AG04449 (cell line): ENCODE measurements around the gene SDHAF1.

Source experiments
- CTCF ChIA-PET: fragments of 350-600 bp; formaldehyde crosslinking; extraction: SDS; loops from one replicate; lab custom pipeline; 2021; ENCODE audit warnings: antibody characterized with exemption; lab: Yijun Ruan, JAX
- POLR2A ChIA-PET: fragments of 400-600, 350-600 bp; formaldehyde crosslinking; extraction: SDS; loops from one replicate; lab custom pipeline; 2020; ENCODE audit warnings: antibody characterized with exemption, inconsistent platforms; lab: Yijun Ruan, JAX
- DNase-seq: peaks from one replicate; pipeline ENCODE4 v3.0.0-alpha.2; 2010; ENCODE audit warnings: low read depth, low spot score
- H3K4me3 ChIP-seq: 2 replicates; pipeline ENCODE4 v1.5.1; 2011; ENCODE audit warnings: low read depth, mild to moderate bottlenecking, control low read depth, low read length
- TF ChIP-seq, protein P1 (sequence below): IDR thresholded peaks from one replicate; pipeline ENCODE4 v1.5.1; 2011; ENCODE audit warnings: mild to moderate bottlenecking, moderate library complexity, low read length, control low read depth, inconsistent platforms; ENCODE audit not compliant: insufficient read depth; ENCODE audit errors: missing control alignments

SDHAF1 gene

DNA sequence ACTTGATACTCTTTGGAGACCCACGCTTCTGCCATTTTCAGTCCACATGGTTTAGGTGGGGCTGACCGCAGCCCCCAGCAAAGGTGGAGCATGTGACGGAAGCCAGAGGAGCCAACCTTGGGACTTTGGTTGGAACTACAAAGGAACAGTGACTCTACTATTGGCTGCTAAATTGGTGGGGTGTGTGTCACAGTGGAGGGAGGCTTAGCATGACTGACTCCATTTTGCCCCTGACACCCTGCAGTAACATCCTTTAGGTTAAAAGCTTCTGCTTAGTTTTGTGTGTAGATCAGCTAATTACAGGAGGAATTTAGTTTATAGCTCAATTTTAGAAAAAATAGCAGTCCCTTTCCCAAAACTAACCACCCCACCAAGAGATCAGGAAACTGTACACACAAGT is 6.6 kb downstream of the SDHAF1 start:
- TF ChIP-seq, protein P1, sequence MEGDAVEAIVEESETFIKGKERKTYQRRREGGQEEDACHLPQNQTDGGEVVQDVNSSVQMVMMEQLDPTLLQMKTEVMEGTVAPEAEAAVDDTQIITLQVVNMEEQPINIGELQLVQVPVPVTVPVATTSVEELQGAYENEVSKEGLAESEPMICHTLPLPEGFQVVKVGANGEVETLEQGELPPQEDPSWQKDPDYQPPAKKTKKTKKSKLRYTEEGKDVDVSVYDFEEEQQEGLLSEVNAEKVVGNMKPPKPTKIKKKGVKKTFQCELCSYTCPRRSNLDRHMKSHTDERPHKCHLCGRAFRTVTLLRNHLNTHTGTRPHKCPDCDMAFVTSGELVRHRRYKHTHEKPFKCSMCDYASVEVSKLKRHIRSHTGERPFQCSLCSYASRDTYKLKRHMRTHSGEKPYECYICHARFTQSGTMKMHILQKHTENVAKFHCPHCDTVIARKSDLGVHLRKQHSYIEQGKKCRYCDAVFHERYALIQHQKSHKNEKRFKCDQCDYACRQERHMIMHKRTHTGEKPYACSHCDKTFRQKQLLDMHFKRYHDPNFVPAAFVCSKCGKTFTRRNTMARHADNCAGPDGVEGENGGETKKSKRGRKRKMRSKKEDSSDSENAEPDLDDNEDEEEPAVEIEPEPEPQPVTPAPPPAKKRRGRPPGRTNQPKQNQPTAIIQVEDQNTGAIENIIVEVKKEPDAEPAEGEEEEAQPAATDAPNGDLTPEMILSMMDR, result no peak
- POLR2A ChIA-PET, result interaction anchor here (0.6 kb wide), 1 partner anchor 13 kb away, joined by 3 read pairs; the partner anchor contains the start of gene ALKBH6
- CTCF ChIA-PET, result no interaction called here
- DNase-seq, result no peak
- no peak overlapping the region for H3K4me3 ChIP-seq

DNA sequence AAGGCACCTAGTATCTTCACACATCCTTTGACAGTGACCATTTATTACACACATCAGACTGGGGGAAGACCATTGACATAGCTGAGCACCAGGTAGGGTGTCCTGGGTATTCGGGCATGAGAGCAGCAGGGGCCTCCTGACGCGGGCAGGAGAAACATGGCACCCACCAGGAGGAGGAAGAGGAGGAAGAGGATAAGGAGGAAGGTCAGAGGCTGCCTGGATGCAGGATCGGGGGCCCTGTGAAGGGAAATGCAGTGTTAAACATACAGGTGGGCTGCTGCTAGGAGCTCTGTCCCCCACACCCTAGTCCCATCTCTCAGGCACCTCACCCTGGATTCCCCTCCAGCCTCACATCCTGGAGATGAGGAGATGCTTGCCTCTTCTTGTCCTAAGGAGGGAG is 8.3 kb downstream of the SDHAF1 start:
- TF ChIP-seq, protein P1, result no peak
- no peak overlapping the region for H3K4me3 ChIP-seq
- DNase-seq, result no peak
- CTCF ChIA-PET, result interaction anchor here (0.6 kb wide), 2 partner anchors 11 to 52 kb away, joined by 3 read pairs; partner anchors contain the start of gene ALKBH6
- POLR2A ChIA-PET, result no interaction called here

DNA sequence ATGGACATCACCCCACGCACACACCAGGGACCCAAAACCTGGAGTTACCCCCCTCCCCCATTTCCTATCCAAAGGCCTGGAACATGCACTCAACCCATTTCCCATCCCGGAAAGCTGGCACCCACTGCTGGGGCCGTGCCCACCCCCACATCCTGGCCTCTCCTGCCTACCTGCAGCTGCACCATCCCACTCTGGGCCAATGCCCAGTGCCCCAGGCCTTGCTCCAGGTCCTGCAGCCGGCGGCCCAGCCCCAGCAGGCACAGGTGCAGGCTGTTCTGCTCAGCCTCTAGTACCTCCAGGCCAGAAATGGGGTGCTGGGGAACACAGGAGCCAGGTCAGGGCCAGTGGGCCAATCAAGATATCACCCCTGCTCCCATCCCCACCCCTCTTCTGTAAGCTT is 12.0 kb downstream of the SDHAF1 start:
- H3K4me3 ChIP-seq, result no peak overlapping the region
- POLR2A ChIA-PET, result no interaction called here
- CTCF ChIA-PET, result interaction anchor here (1.8 kb wide), 1 partner anchor 11 kb away, joined by 6 read pairs; no protein-coding TSS in a partner anchor
- TF ChIP-seq, protein P1, result no peak
- DNase-seq, result no peak

DNA sequence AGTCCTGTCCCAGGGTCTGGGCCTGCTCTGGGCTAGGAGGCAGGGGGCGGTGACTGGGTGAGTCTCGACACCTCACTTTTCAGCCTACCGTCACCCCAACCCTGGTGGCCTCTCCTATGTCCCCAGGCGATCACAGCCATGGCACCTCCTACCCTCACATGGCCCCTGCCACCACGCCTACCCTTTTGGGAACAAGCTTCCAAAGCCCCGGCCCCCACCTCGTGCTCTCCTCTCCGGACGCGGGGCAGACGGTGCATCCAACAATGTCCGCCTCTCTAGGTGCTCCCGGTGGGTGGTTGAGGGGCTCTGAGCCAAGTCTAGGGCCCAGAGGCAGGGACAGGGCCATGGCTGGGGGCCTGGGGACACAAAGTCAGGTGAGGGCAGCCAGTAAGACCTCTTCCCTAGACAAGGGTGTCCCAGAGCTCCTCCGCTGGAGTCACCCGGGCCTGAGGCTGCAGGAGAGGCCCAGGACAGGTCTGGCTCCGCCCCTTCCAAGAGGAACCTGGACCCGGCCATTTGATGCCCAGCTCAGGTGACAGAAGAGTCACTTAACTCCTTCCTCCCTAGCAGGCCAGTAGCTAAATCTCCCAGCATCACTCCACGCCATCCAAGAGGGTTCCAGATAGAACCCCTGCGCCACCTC is 13.5 kb downstream of the SDHAF1 start, which contains the start of gene SYNE4:
Gene SYNE4 (minus strand): TSS at position 478 of the 643 bp plus-strand sequence. CDS start 132 bp downstream, at position 346.
- POLR2A ChIA-PET, result interaction anchor here (1.2 kb wide), 1 partner anchor 57 kb away, joined by 3 read pairs; no protein-coding TSS in a partner anchor
- TF ChIP-seq, protein P1, result no peak
- no peak for DNase-seq
- H3K4me3 ChIP-seq, result peak within 1 kb of the TSS; percentile 50
- CTCF ChIA-PET, result interaction anchor here (1.2 to 1.3 kb wide), 2 partner anchors 12 to 45 kb away, joined by 3 to 4 read pairs; partner anchors contain the start of gene THAP8

DNA sequence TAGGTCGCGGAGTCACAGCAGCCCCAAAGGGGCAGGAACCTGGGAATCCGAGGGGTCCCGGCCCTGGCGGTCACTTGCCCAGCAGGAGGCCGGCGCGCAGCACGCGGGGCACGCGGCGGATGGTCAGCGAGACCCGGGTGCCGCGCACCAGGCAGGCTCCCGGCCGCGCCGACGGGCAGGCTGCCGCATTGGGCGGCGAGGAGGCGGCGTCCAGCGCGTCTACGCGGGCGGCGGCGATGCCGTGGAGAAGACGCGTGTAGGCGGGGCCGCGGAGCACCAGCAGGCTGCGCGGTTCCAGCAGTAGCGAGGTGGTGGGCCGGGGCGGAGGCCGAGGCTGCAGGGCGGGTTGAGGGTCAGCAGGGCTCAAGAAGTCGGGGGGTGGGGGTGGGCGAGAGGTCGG is 14.2 kb downstream of the SDHAF1 start:
- no peak for DNase-seq
- ChIA-PET CTCF (interaction anchor here (1.2 to 1.3 kb wide), 4 partner anchors 11 to 161 kb away, joined by 3 to 5 read pairs (median 4); partner anchors contain the start of gene THAP8), POLR2A (no interaction called here)
- peak overlapping the region; percentile 50 for H3K4me3 ChIP-seq
- TF ChIP-seq, protein P1, result no peak
